Measurements from ENCODE around the gene CPXM1. TPM values are rescaled to one million over a fixed set of nuclear protein-coding genes. Genes with fewer than 3 reads are reported as not detected.

CPXM1 gene
- total and polyA plus RNA-seq, 9 of the 15 experiments (the other 6 are each of a cell fraction or from before 2014, with no cell fraction given): 0.04 to 1.1 (median 0.37) TPM; not detected in 2

DNA sequence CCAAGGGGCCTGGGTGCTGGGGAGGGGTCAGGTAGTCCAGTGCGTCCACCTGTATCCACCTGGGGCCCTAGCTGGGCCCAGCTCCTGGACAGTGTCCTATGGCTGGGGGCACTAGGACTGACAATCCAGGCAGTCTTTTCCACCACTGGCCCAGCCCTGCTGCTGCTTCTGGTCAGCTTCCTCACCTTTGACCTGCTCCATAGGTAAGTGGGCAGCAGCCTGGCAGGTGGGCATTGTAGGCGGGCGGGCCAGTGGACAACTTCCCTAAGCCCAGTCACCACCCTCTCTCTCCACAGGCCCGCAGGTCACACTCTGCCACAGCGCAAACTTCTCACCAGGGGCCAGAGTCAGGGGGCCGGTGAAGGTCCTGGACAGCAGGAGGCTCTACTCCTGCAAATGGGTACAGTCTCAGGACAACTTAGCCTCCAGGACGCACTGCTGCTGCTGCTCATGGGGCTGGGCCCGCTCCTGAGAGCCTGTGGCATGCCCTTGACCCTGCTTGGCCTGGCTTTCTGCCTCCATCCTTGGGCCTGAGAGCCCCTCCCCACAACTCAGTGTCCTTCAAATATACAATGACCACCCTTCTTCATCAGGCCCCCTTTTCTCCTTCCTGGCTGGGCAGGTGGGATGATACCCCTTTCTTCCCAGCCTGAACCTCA is 14.9 kb upstream of the CPXM1 start (continued):
- no peak for TF ChIP-seq TSHZ1 (CRISPR knock-in tag; IDR thresholded peaks at IDR 0.05)
- no peak for TF ChIP-seq ZNF695 (CRISPR knock-in tag; IDR thresholded peaks at IDR 0.05)
- TF ChIP-seq BHLHE40 (IDR thresholded peaks at IDR 0.05; ENCODE audit: low read length): no peak
- no peak for TF ChIP-seq RBM25 (IDR thresholded peaks at IDR 0.05; ENCODE audit: low read depth, low read length, severe bottlenecking)
- TF ChIP-seq, protein P1, sequence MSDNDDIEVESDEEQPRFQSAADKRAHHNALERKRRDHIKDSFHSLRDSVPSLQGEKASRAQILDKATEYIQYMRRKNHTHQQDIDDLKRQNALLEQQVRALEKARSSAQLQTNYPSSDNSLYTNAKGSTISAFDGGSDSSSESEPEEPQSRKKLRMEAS (CRISPR knock-in tag; IDR thresholded peaks at IDR 0.05): no peak
- no peak for TF ChIP-seq THAP12 (CRISPR knock-in tag; IDR thresholded peaks at IDR 0.05)

Data from K562 (cell line).